PC-9 (cell line): ENCODE results near the gene STARD13. TPM values are rescaled to one million over a fixed set of nuclear protein-coding genes. Genes with fewer than 3 reads are reported as not detected.

Experiments
- BruUV-seq: library from RNA; stranded (reverse); fragments of 400-500 nt; replicated peaks from 2 replicates; lab custom pipeline; 2021; lab: Mats Ljungman, UMichigan
- CTCF ChIA-PET: fragments of 300-600 bp; sonication (Branson Sonifier 250); formaldehyde crosslinking; loops from one replicate; lab custom pipeline; 2022; ENCODE audit warnings: antibody characterized with exemption; lab: Charles Lee
- POLR2A ChIA-PET: fragments of 300-600 bp; sonication (Branson Sonifier 250); formaldehyde crosslinking; loops from one replicate; lab custom pipeline; 2022; ENCODE audit warnings: antibody characterized with exemption; ENCODE audit not compliant: unreplicated experiment; lab: Charles Lee
- DNase-seq, 2 experiments: peaks; one replicate each; pipeline versions ENCODE4 v3.0.0 to v3.0.0-alpha.2; 2015 to 2022; ENCODE audit warnings: mixed read lengths in 1 of 2
- H2AFZ ChIP-seq: fragments of 200-600 bp; sonication (generic); 2 replicates; pipeline ENCODE4 v1.8.1; 2017; ENCODE audit warnings: antibody characterized with exemption
- H3F3A ChIP-seq: fragments of 200-600 bp; sonication (generic); 2 replicates; pipeline ENCODE4 v1.8.1; 2017; ENCODE audit warnings: antibody characterized with exemption, mild to moderate bottlenecking, low read depth; ENCODE audit not compliant: insufficient read depth
- H3K27ac ChIP-seq: fragments of 200-600 bp; sonication (generic); 2 replicates; pipeline ENCODE4 v1.6.1; 2016; ENCODE audit warnings: mixed run types
- H3K27me3 ChIP-seq: fragments of 200-600 bp; sonication (generic); 2 replicates; pipeline ENCODE4 v1.6.1; 2016; ENCODE audit warnings: low read depth, mixed run types; ENCODE audit not compliant: insufficient read depth
- H3K36me3 ChIP-seq: fragments of 200-600 bp; sonication (generic); 2 replicates; pipeline ENCODE4 v1.6.1; 2016; ENCODE audit warnings: low read depth, mixed run types
- H3K4me1 ChIP-seq: fragments of 200-600 bp; sonication (generic); replicated peaks from 2 replicates; pipeline ENCODE4 v1.6.1; 2016; ENCODE audit warnings: mixed run types; ENCODE audit not compliant: insufficient read depth
- H3K4me2 ChIP-seq: fragments of 200-600 bp; sonication (generic); 2 replicates; pipeline ENCODE4 v1.6.1; 2017; ENCODE audit warnings: mixed run types
- H3K4me3 ChIP-seq: fragments of 200-600 bp; sonication (generic); 2 replicates; pipeline ENCODE4 v1.6.1; 2016; ENCODE audit warnings: mixed run types
- H3K79me2 ChIP-seq: fragments of 200-600 bp; sonication (generic); 2 replicates; pipeline ENCODE4 v1.6.1; 2017; ENCODE audit warnings: low read depth, mixed run types
- H3K9me2 ChIP-seq: fragments of 200-600 bp; sonication (generic); 2 replicates; pipeline ENCODE4 v1.8.1; 2017; ENCODE audit warnings: mild to moderate bottlenecking; ENCODE audit not compliant: insufficient read depth
- H3K9me3 ChIP-seq: fragments of 200-600 bp; sonication (generic); 2 replicates; pipeline ENCODE4 v1.8.1; 2016; ENCODE audit warnings: low read depth; ENCODE audit not compliant: insufficient read depth
- H4K20me1 ChIP-seq: fragments of 200-600 bp; sonication (generic); 2 replicates; pipeline ENCODE4 v1.8.1; 2017; ENCODE audit not compliant: insufficient read depth
- EZH2 ChIP-seq: fragments of 200-600 bp; sonication (generic); IDR thresholded peaks from 2 replicates; pipeline ENCODE4 v1.8.0; 2017; ENCODE audit warnings: antibody characterized with exemption, low read depth
- intact Hi-C: fragments of 100-400 bp; cut with micrococcal nuclease; formaldehyde crosslinking; loops from one replicate; pipeline ENCODE4 v1.10.0; 2022; ENCODE audit not compliant: unreplicated experiment
- total RNA-seq: library from RNA; stranded (reverse); gene quantifications from 2 replicates; pipeline ENCODE4 v1.2.3, GENCODE V29; 2021
- TF ChIP-seq, protein P1 (sequence below): fragments of 200-600 bp; sonication (generic); conservative IDR thresholded peaks from 2 replicates; pipeline ENCODE4 v1.6.1; 2017; ENCODE audit warnings: mixed run types, antibody characterized with exemption, mild to moderate bottlenecking, moderate library complexity

STARD13 gene
- total RNA-seq, 1 experiment from 2014 or later, result 19.6 TPM

DNA sequence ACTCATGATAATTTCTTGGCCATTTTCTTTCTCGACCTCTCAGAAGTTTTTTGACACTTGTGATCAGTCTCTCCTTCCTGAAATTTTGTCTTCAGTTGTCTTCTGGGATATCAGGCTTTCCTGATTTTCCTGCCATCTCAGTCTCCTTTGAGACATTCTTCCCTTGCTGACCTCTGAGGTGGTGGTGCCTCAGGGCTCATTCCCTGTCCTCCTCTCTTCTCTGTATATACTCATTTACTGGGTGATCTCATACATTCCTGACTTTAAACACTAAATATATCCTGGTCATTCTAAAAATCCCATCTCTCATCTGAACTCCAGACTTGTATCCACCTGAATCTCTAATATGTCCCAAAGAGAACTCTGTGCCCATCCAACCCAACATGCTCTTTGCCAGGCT, 31.3 kb upstream of the STARD13 start:
- no peaks in the 10 kb centered on the region; the same call in 1 of the 2 replicates for H3K9me2 ChIP-seq
- no peaks in the 10 kb centered on the region for H3F3A ChIP-seq
- no peak overlapping the region for H2AFZ ChIP-seq
- H3K4me3 ChIP-seq, result no peak overlapping the region
- no peak for DNase-seq
- BruUV-seq, result no TSS peak
- H4K20me1 ChIP-seq, result no peaks in the 10 kb centered on the region
- no peak overlapping the region for H3K27ac ChIP-seq
- TF ChIP-seq EZH2, result no peak
- TF ChIP-seq, protein P1, sequence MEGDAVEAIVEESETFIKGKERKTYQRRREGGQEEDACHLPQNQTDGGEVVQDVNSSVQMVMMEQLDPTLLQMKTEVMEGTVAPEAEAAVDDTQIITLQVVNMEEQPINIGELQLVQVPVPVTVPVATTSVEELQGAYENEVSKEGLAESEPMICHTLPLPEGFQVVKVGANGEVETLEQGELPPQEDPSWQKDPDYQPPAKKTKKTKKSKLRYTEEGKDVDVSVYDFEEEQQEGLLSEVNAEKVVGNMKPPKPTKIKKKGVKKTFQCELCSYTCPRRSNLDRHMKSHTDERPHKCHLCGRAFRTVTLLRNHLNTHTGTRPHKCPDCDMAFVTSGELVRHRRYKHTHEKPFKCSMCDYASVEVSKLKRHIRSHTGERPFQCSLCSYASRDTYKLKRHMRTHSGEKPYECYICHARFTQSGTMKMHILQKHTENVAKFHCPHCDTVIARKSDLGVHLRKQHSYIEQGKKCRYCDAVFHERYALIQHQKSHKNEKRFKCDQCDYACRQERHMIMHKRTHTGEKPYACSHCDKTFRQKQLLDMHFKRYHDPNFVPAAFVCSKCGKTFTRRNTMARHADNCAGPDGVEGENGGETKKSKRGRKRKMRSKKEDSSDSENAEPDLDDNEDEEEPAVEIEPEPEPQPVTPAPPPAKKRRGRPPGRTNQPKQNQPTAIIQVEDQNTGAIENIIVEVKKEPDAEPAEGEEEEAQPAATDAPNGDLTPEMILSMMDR, result no peak
- no peaks in the 10 kb centered on the region for H3K9me3 ChIP-seq
- intact Hi-C loops, result no loop called here
- no peaks in the 10 kb centered on the region for H3K36me3 ChIP-seq
- ChIA-PET POLR2A (no interaction called here), CTCF (no interaction called here)
- H3K79me2 ChIP-seq, result no peaks in the 10 kb centered on the region
- no peaks in the 10 kb centered on the region for H3K27me3 ChIP-seq
- H3K4me2 ChIP-seq, result no peak overlapping the region
- no peaks in the 10 kb centered on the region for H3K4me1 ChIP-seq

DNA sequence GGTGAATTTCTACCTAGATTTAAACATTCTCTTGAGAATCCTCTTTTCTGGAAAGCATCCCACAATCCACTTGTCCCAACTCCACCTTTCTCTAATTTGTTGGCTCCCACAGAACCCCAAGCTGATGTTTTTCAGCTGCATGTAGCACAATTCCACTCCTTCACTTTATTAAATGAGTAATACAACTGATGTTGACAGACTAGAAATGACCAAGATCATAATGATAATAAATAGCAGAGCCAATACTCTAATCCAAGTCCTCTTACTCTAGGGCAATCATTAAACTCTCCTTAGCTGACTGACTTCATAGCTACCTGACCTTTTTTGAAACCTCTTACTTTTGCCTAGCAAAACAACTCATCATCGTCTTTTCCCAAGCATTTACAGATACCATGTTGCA, 27.9 kb upstream of the STARD13 start:
- Histone ChIP-seq H3K27me3 (no peaks in the 10 kb centered on the region), H3K9me3 (no peaks in the 10 kb centered on the region), H2AFZ (no peak overlapping the region), H3K36me3 (no peaks in the 10 kb centered on the region), H4K20me1 (no peaks in the 10 kb centered on the region), H3K27ac (no peak overlapping the region), H3K9me2 (no peaks in the 10 kb centered on the region; the same call in 1 of the 2 replicates), H3K4me2 (no peak overlapping the region), H3K4me1 (peaks cover 25% of the 10 kb centered on the region), H3K79me2 (no peaks in the 10 kb centered on the region), H3F3A (peaks cover 20% of the 10 kb centered on the region), H3K4me3 (no peak overlapping the region)
- POLR2A ChIA-PET, result no interaction called here
- BruUV-seq, result no TSS peak
- TF ChIP-seq, protein P1, result no peak
- TF ChIP-seq EZH2, result no peak
- intact Hi-C loops, result no loop called here
- CTCF ChIA-PET, result no interaction called here
- no peak for DNase-seq

DNA sequence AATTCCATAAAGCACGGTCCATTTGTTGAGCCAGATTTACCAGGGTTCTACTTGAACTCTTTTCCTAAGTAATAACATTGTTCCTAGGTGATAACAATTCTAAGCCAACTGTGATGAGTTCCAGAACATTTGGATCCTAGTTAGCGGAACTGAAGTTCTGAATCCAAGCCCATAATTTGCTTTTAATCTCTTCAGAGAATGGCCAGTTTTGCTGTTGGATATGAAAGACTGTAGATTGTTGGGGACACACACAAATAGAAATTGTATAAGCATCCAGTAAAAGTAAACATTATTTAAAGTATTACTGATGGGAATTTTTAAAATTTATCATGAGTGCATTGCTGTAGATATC, 27.3 kb upstream of the STARD13 start:
- Histone ChIP-seq H3K36me3 (no peaks in the 10 kb centered on the region), H3K9me2 (no peaks in the 10 kb centered on the region; the same call in 1 of the 2 replicates), H3K4me2 (no peak overlapping the region), H3K27ac (no peak overlapping the region), H3K27me3 (no peaks in the 10 kb centered on the region), H4K20me1 (no peaks in the 10 kb centered on the region), H2AFZ (no peak overlapping the region), H3K9me3 (no peaks in the 10 kb centered on the region), H3F3A (peaks cover 20% of the 10 kb centered on the region), H3K79me2 (no peaks in the 10 kb centered on the region), H3K4me3 (no peak overlapping the region), H3K4me1 (peaks cover 25% of the 10 kb centered on the region)
- TF ChIP-seq EZH2, result no peak
- TF ChIP-seq, protein P1, result no peak
- BruUV-seq, result no TSS peak
- ChIA-PET CTCF (no interaction called here), POLR2A (no interaction called here)
- no peak for DNase-seq
- intact Hi-C loops, result no loop called here
